Measurements from ENCODE around the gene SSBP3. TPM values are rescaled to one million over a fixed set of nuclear protein-coding genes. Genes with fewer than 3 reads are reported as not detected.

Gene SSBP3
- total RNA-seq, 1 donor from 2014 or later, result 27.1 TPM

- H3K9ac ChIP-seq (ENCODE audit: low read depth in 1 of 3, low read length in 3 of 3), result peak overlapping the region; percentile 72 to 87 (median 76)
Observed at GRCh38 chr1:54404939-54405897, 976 bp downstream of the SSBP3 start.

GRCh38 chr1:54404263-54404662, 1.9 kb downstream of the SSBP3 start:
- peak overlapping the region; percentile 56 for H3K27ac ChIP-seq (ENCODE audit: low read depth, low read length)
- peak overlapping the region; percentile 20 to 76 (median 64) for H3K9ac ChIP-seq (ENCODE audit: low read depth in 1 of 3, low read length in 3 of 3)

More at GRCh38 chr1:54404939-54405897, 976 bp downstream of the SSBP3 start:
- Histone ChIP-seq H3K4me1 (ENCODE audit: control insufficient read depth in 3 of 3, insufficient read depth in 3 of 3, low read length in 3 of 3) (peaks cover 46 to 66% (median 57%) of the 10 kb centered on the region in 3 donors), H3K27me3 (ENCODE audit: control insufficient read depth in 3 of 3, insufficient read depth in 3 of 3, low read length in 3 of 3) (no peaks in the 10 kb centered on the region), H3K36me3 (ENCODE audit: control insufficient read depth in 3 of 3, insufficient read depth in 3 of 3, low read length in 3 of 3) (peaks cover 10 to 17% (median 11%) of the 10 kb centered on the region in 3 donors), H3K4me3 (ENCODE audit: low read length in 3 of 3) (peak overlapping the region; percentile 74 to 81 (median 78)), H3K9me3 (ENCODE audit: control insufficient read depth in 3 of 3, low read length in 3 of 3) (no peaks in the 10 kb centered on the region), H3K27ac (ENCODE audit: low read depth, low read length) (peak overlapping the region; percentile 60)

GRCh38 chr1:54403808-54404261, 2.4 kb downstream of the SSBP3 start:
- Histone ChIP-seq H3K27ac (ENCODE audit: low read depth, low read length) (peak overlapping the region; percentile 56), H3K4me1 (ENCODE audit: control insufficient read depth in 3 of 3, insufficient read depth in 3 of 3, low read length in 3 of 3) (peaks cover 50 to 67% (median 59%) of the 10 kb centered on the region in 3 donors)

More at GRCh38 chr1:54404263-54404662, 1.9 kb downstream of the SSBP3 start:
- Histone ChIP-seq H3K36me3 (ENCODE audit: control insufficient read depth in 3 of 3, insufficient read depth in 3 of 3, low read length in 3 of 3) (peaks cover 12 to 24% (median 18%) of the 10 kb centered on the region in 3 donors), H3K4me3 (ENCODE audit: low read length in 3 of 3) (peak overlapping the region in 2 of 3 donors; percentile 30 to 81), H3K9me3 (ENCODE audit: control insufficient read depth in 3 of 3, low read length in 3 of 3) (no peaks in the 10 kb centered on the region), H3K4me1 (ENCODE audit: control insufficient read depth in 3 of 3, insufficient read depth in 3 of 3, low read length in 3 of 3) (peaks cover 48 to 67% (median 59%) of the 10 kb centered on the region in 3 donors), H3K27me3 (ENCODE audit: control insufficient read depth in 3 of 3, insufficient read depth in 3 of 3, low read length in 3 of 3) (no peaks in the 10 kb centered on the region)

GRCh38 chr1:54403405-54403804, 2.8 kb downstream of the SSBP3 start:
- Histone ChIP-seq H3K9me3 (ENCODE audit: control insufficient read depth in 3 of 3, low read length in 3 of 3) (no peaks in the 10 kb centered on the region), H3K4me3 (ENCODE audit: low read length in 3 of 3) (peak overlapping the region in 2 of 3 donors; percentile 49 to 81), H3K4me1 (ENCODE audit: control insufficient read depth in 3 of 3, insufficient read depth in 3 of 3, low read length in 3 of 3) (peaks cover 52 to 67% (median 58%) of the 10 kb centered on the region in 3 donors), H3K9ac (ENCODE audit: low read depth in 1 of 3, low read length in 3 of 3) (peak overlapping the region in 2 of 3 donors; percentile 64 to 76), H3K27ac (ENCODE audit: low read depth, low read length) (peak overlapping the region; percentile 56), H3K36me3 (ENCODE audit: control insufficient read depth in 3 of 3, insufficient read depth in 3 of 3, low read length in 3 of 3) (peaks cover 20 to 32% (median 24%) of the 10 kb centered on the region in 3 donors), H3K27me3 (ENCODE audit: control insufficient read depth in 3 of 3, insufficient read depth in 3 of 3, low read length in 3 of 3) (no peaks in the 10 kb centered on the region)

More at GRCh38 chr1:54403808-54404261, 2.4 kb downstream of the SSBP3 start:
- H3K9ac ChIP-seq (ENCODE audit: low read depth in 1 of 3, low read length in 3 of 3), result peak overlapping the region in 2 of 3 donors; percentile 64 to 76
- peak overlapping the region in 2 of 3 donors; percentile 49 to 81 for H3K4me3 ChIP-seq (ENCODE audit: low read length in 3 of 3)
- H3K36me3 ChIP-seq (ENCODE audit: control insufficient read depth in 3 of 3, insufficient read depth in 3 of 3, low read length in 3 of 3), result peaks cover 16 to 28% (median 22%) of the 10 kb centered on the region in 3 donors
- no peaks in the 10 kb centered on the region for H3K9me3 ChIP-seq (ENCODE audit: control insufficient read depth in 3 of 3, low read length in 3 of 3)
- H3K27me3 ChIP-seq (ENCODE audit: control insufficient read depth in 3 of 3, insufficient read depth in 3 of 3, low read length in 3 of 3), result no peaks in the 10 kb centered on the region

- Histone ChIP-seq H3K4me3 (ENCODE audit: low read length in 3 of 3) (peak overlapping the region in 1 of 3 donors; percentile 81), H3K9me3 (ENCODE audit: control insufficient read depth in 3 of 3, low read length in 3 of 3) (no peaks in the 10 kb centered on the region), H3K36me3 (ENCODE audit: control insufficient read depth in 3 of 3, insufficient read depth in 3 of 3, low read length in 3 of 3) (peaks cover 24 to 37% (median 29%) of the 10 kb centered on the region in 3 donors), H3K4me1 (ENCODE audit: control insufficient read depth in 3 of 3, insufficient read depth in 3 of 3, low read length in 3 of 3) (peaks cover 49 to 67% (median 58%) of the 10 kb centered on the region in 3 donors), H3K27me3 (ENCODE audit: control insufficient read depth in 3 of 3, insufficient read depth in 3 of 3, low read length in 3 of 3) (no peaks in the 10 kb centered on the region), H3K27ac (ENCODE audit: low read depth, low read length) (peak overlapping the region; percentile 56), H3K9ac (ENCODE audit: low read depth in 1 of 3, low read length in 3 of 3) (peak overlapping the region in 2 of 3 donors; percentile 20 to 35)
Observed at GRCh38 chr1:54402896-54403295, 3.3 kb downstream of the SSBP3 start.

GRCh38 chr1:54401799-54402198, 4.4 kb downstream of the SSBP3 start:
- peak overlapping the region in 2 of 3 donors; percentile 10 for H3K9ac ChIP-seq (ENCODE audit: low read depth in 1 of 3, low read length in 3 of 3)
- peaks cover 24 to 39% (median 31%) of the 10 kb centered on the region in 3 donors for H3K36me3 ChIP-seq (ENCODE audit: control insufficient read depth in 3 of 3, insufficient read depth in 3 of 3, low read length in 3 of 3)
- H3K9me3 ChIP-seq (ENCODE audit: control insufficient read depth in 3 of 3, low read length in 3 of 3), result no peaks in the 10 kb centered on the region
- peaks cover 56 to 76% (median 67%) of the 10 kb centered on the region in 3 donors for H3K4me1 ChIP-seq (ENCODE audit: control insufficient read depth in 3 of 3, insufficient read depth in 3 of 3, low read length in 3 of 3)
- peak overlapping the region; percentile 28 for H3K27ac ChIP-seq (ENCODE audit: low read depth, low read length)
- H3K27me3 ChIP-seq (ENCODE audit: control insufficient read depth in 3 of 3, insufficient read depth in 3 of 3, low read length in 3 of 3), result no peaks in the 10 kb centered on the region
- H3K4me3 ChIP-seq (ENCODE audit: low read length in 3 of 3), result peak overlapping the region in 1 of 3 donors; percentile 4

GRCh38 chr1:54400329-54400728, 5.9 kb downstream of the SSBP3 start:
- no peak overlapping the region for H3K27ac ChIP-seq (ENCODE audit: low read depth, low read length)

GRCh38 chr1:54399765-54400164, 6.4 kb downstream of the SSBP3 start:
- Histone ChIP-seq H3K27me3 (ENCODE audit: control insufficient read depth in 3 of 3, insufficient read depth in 3 of 3, low read length in 3 of 3) (no peaks in the 10 kb centered on the region), H3K4me3 (ENCODE audit: low read length in 3 of 3) (no peak overlapping the region), H3K9ac (ENCODE audit: low read depth in 1 of 3, low read length in 3 of 3) (no peak overlapping the region), H3K36me3 (ENCODE audit: control insufficient read depth in 3 of 3, insufficient read depth in 3 of 3, low read length in 3 of 3) (peaks cover 24 to 39% (median 34%) of the 10 kb centered on the region in 3 donors), H3K9me3 (ENCODE audit: control insufficient read depth in 3 of 3, low read length in 3 of 3) (no peaks in the 10 kb centered on the region), H3K27ac (ENCODE audit: low read depth, low read length) (no peak overlapping the region), H3K4me1 (ENCODE audit: control insufficient read depth in 3 of 3, insufficient read depth in 3 of 3, low read length in 3 of 3) (peaks cover 69 to 89% (median 80%) of the 10 kb centered on the region in 3 donors)

More at GRCh38 chr1:54400329-54400728, 5.9 kb downstream of the SSBP3 start:
- peaks cover 24 to 39% (median 34%) of the 10 kb centered on the region in 3 donors for H3K36me3 ChIP-seq (ENCODE audit: control insufficient read depth in 3 of 3, insufficient read depth in 3 of 3, low read length in 3 of 3)
- no peak overlapping the region for H3K4me3 ChIP-seq (ENCODE audit: low read length in 3 of 3)
- H3K4me1 ChIP-seq (ENCODE audit: control insufficient read depth in 3 of 3, insufficient read depth in 3 of 3, low read length in 3 of 3), result peaks cover 66 to 89% (median 80%) of the 10 kb centered on the region in 3 donors
- no peaks in the 10 kb centered on the region for H3K27me3 ChIP-seq (ENCODE audit: control insufficient read depth in 3 of 3, insufficient read depth in 3 of 3, low read length in 3 of 3)
- no peaks in the 10 kb centered on the region for H3K9me3 ChIP-seq (ENCODE audit: control insufficient read depth in 3 of 3, low read length in 3 of 3)
- no peak overlapping the region for H3K9ac ChIP-seq (ENCODE audit: low read depth in 1 of 3, low read length in 3 of 3)

GRCh38 chr1:54398963-54399528, 7.1 kb downstream of the SSBP3 start:
- Histone ChIP-seq H3K9me3 (ENCODE audit: control insufficient read depth in 3 of 3, low read length in 3 of 3) (no peaks in the 10 kb centered on the region), H3K27ac (ENCODE audit: low read depth, low read length) (no peak overlapping the region), H3K4me1 (ENCODE audit: control insufficient read depth in 3 of 3, insufficient read depth in 3 of 3, low read length in 3 of 3) (peaks cover 67 to 86% (median 79%) of the 10 kb centered on the region in 3 donors), H3K27me3 (ENCODE audit: control insufficient read depth in 3 of 3, insufficient read depth in 3 of 3, low read length in 3 of 3) (no peaks in the 10 kb centered on the region), H3K4me3 (ENCODE audit: low read length in 3 of 3) (no peak overlapping the region), H3K36me3 (ENCODE audit: control insufficient read depth in 3 of 3, insufficient read depth in 3 of 3, low read length in 3 of 3) (peaks cover 24 to 39% (median 34%) of the 10 kb centered on the region in 3 donors), H3K9ac (ENCODE audit: low read depth in 1 of 3, low read length in 3 of 3) (no peak overlapping the region)

Measured in skeletal muscle tissue (tissue), 4 donors.